ENCODE measurements around the gene IL7R. TPM values are rescaled to one million over a fixed set of nuclear protein-coding genes. Genes with fewer than 3 reads are reported as not detected.

The IL7R gene
- total RNA-seq, 4 donors from 2014 or later = 13.4 to 45.8 (median 23.7) TPM

- ATAC-seq (ENCODE audit: low FRiP score) = no peak
- TF ChIP-seq, protein P1, sequence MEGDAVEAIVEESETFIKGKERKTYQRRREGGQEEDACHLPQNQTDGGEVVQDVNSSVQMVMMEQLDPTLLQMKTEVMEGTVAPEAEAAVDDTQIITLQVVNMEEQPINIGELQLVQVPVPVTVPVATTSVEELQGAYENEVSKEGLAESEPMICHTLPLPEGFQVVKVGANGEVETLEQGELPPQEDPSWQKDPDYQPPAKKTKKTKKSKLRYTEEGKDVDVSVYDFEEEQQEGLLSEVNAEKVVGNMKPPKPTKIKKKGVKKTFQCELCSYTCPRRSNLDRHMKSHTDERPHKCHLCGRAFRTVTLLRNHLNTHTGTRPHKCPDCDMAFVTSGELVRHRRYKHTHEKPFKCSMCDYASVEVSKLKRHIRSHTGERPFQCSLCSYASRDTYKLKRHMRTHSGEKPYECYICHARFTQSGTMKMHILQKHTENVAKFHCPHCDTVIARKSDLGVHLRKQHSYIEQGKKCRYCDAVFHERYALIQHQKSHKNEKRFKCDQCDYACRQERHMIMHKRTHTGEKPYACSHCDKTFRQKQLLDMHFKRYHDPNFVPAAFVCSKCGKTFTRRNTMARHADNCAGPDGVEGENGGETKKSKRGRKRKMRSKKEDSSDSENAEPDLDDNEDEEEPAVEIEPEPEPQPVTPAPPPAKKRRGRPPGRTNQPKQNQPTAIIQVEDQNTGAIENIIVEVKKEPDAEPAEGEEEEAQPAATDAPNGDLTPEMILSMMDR (IDR thresholded peaks at IDR 0.05) = no peak
Measured at GRCh38 chr5:35826554-35826953, 30.1 kb upstream of the IL7R start.

DNA sequence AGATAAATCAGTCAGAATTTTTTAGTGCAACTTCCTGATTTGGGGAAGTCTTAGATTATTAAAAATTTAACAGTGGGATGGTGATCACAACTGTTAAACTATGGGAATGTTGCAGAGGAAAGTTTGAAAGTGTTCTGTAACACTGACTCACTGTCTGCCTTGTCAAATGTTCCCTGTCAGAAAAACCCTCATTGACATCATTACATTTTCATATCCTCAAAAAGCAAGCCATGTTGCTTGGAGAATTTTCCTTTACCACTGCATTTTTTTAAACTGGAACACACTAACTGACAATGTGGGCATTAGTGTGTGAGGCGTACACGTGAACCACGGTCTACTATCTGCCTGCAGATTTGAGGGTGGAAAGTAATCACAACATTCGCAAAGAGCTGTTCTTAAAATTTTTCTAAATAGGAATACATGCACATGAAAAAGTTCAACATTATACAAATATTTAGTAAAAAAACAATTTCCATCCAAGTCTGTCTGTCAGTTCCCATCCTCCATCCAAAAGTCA is 28.6 kb upstream of the IL7R start:
- TF ChIP-seq, protein P1 (IDR thresholded peaks at IDR 0.05) = no peak
- no peak for ATAC-seq (ENCODE audit: low FRiP score)
- no peak for DNase-seq (ENCODE audit: low spot score)

More at GRCh38 chr5:35826554-35826953, 30.1 kb upstream of the IL7R start:
- DNase-seq (ENCODE audit: low spot score) = no peak

DNA sequence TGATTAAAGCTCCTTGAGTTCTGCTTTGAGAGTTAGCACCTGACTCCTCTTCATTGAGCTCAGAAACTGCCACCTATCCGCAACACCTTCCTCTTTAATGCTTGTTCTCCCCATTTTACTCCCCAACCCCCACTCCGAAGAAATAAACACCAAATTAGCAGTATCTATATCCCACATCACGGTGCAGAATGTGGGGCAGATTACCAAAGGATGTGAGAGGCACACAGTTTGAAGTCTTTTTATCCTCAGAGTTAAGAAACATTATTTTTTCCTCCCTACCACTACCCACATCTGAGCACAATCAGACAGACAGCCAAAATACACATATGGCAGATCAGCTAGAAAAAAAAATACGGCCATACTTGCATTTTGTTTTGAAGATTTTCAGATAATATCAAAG is 26.1 kb upstream of the IL7R start:
- TF ChIP-seq, protein P1 (IDR thresholded peaks at IDR 0.05) = no peak

GRCh38 chr5:35832762-35833161 is 23.9 kb upstream of the IL7R start:
- DNase-seq (ENCODE audit: low spot score) (no peak), ATAC-seq (ENCODE audit: low FRiP score) (no peak)
- TF ChIP-seq, protein P1 (IDR thresholded peaks at IDR 0.05) = no peak

More for the DNA sequence above, 26.1 kb upstream of the IL7R start:
- no peak for DNase-seq (ENCODE audit: low spot score)
- ATAC-seq (ENCODE audit: low FRiP score) = no peak

DNA sequence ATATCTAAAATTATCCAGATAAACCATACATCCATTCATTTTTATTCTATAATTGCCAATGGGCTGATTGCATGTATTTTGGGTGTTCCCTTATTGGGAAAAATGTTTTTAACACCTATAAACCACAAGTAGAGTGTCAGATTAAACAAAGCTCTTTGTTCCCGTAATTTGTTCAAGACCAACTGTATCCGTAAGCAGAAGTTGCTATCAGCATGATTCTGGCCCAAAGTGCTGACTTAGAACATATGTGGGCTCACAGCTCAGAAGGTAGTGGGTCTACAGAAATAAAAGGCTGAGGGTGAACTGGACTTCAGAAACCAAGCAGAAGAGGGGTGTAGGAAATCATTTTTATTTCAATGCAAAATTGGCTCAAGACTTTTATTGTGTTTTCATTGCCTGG is 23.5 kb upstream of the IL7R start:
- DNase-seq (ENCODE audit: low spot score) = no peak
- ATAC-seq (ENCODE audit: low FRiP score) = no peak
- TF ChIP-seq, protein P1 (IDR thresholded peaks at IDR 0.05) = no peak

DNA sequence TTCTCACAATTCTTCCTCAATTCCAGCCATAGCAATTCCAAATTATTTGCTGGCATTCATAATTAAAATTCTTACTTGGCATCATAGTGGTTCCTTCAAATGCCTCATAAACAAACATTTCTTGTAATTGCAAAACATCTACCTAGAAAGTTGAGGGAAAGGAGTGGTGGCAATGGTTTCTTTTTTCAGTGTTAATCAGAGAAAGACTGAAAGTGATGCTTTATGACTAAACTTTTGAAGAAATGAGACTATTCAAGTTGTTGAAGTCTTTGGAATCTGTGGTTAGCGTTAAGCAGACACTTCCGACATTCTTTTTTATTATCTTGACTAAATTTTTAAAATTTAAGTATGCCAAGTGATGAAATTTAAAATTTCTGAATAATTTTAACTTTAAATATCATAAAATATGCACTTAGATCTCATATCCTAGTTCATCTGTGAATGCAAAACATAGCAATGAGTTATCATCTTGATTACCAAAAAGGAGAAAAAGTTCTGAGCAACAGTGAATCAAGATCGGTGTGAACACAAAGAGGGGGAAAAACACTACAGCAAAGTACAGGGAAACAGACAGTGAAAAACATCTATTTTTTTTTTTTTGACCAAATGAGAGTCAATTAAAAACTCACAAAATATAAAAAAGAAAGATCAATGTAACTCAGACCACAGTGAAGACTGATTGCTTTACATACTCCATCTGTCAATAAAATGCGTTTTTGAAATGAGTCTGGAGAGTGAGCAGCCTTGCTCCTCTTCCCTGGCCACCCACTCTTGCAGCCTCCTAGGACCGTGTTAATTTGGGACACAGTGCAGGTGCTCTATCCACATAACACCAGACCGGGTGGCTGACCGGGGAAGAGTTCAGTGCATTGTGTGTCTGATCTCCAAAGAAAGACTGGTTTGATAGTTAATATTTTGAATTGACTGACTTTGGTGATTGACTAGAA is 20.6 kb upstream of the IL7R start:
- ATAC-seq (ENCODE audit: low FRiP score) (no peak), DNase-seq (ENCODE audit: low spot score) (no peak)
- TF ChIP-seq, protein P1 (IDR thresholded peaks at IDR 0.05) = no peak

Measured in omental fat pad (tissue), 4 donors.